ENCODE measurements around the gene VEGFA.

DNA sequence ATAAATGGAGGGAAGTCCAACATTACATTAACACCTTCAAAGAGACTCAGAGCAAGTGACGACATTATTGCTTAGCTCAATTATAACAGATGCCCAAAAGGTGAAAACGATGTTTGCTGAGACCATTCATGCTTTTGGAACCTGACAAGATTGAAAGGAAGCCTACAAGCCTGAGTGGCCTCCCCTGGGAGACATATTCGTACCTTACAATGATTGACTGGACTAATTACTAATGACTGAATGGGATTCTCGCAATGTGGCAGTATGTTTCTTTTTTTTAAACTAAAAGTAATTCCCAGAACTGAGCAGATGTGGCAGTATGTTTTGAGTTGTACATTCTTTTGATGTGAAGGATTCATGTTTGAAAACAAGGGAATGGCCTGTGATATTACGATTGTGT, 49.9 kb downstream of the VEGFA start:
- TF ChIP-seq, protein P1, sequence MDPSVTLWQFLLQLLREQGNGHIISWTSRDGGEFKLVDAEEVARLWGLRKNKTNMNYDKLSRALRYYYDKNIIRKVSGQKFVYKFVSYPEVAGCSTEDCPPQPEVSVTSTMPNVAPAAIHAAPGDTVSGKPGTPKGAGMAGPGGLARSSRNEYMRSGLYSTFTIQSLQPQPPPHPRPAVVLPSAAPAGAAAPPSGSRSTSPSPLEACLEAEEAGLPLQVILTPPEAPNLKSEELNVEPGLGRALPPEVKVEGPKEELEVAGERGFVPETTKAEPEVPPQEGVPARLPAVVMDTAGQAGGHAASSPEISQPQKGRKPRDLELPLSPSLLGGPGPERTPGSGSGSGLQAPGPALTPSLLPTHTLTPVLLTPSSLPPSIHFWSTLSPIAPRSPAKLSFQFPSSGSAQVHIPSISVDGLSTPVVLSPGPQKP (IDR thresholded peaks at IDR 0.05; ENCODE audit: low read depth, low read length) = no peak
- TF ChIP-seq RARB (CRISPR knock-in tag; IDR thresholded peaks at IDR 0.05) = no peak
- TF ChIP-seq CBX8 (IDR thresholded peaks at IDR 0.05) = no peak
- TF ChIP-seq RCOR1 (IDR thresholded peaks at IDR 0.05; ENCODE audit: low read depth, low read length) = no peak
- TF ChIP-seq, protein P2, sequence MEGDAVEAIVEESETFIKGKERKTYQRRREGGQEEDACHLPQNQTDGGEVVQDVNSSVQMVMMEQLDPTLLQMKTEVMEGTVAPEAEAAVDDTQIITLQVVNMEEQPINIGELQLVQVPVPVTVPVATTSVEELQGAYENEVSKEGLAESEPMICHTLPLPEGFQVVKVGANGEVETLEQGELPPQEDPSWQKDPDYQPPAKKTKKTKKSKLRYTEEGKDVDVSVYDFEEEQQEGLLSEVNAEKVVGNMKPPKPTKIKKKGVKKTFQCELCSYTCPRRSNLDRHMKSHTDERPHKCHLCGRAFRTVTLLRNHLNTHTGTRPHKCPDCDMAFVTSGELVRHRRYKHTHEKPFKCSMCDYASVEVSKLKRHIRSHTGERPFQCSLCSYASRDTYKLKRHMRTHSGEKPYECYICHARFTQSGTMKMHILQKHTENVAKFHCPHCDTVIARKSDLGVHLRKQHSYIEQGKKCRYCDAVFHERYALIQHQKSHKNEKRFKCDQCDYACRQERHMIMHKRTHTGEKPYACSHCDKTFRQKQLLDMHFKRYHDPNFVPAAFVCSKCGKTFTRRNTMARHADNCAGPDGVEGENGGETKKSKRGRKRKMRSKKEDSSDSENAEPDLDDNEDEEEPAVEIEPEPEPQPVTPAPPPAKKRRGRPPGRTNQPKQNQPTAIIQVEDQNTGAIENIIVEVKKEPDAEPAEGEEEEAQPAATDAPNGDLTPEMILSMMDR (IDR thresholded peaks at IDR 0.05) = no peak
- TF ChIP-seq TP53 (CRISPR knock-in tag; IDR thresholded peaks at IDR 0.05) = no peak

All from A549 (cell line).